ENCODE measurements around the gene HMGA1. TPM values are rescaled to one million over a fixed set of nuclear protein-coding genes. Genes with fewer than 3 reads are reported as not detected.

Gene HMGA1
- total RNA-seq, 1 experiment from 2014 or later: 2,446 TPM

GRCh38 chr6:34277763-34278112 is 41.1 kb downstream of the HMGA1 start:
- Mint-ChIP-seq H3K27ac (no peak overlapping the region; the same call in 1 of the 2 replicates), H3K36me3 (0 out of 2 replicates have a peak, but pooled peaks cover 3% of the 10 kb centered on the region), H3K4me1 (no peaks in the 10 kb centered on the region), H3K9me3 (no peaks in the 10 kb centered on the region), H3K4me3 (no peak overlapping the region), H3K27me3 (ENCODE audit: low read depth) (no peaks in the 10 kb centered on the region)
- ATAC-seq (no peak), DNase-seq (ENCODE audit: low spot score) (no peak)
- CTCF ChIA-PET: interaction anchor here (0.5 kb wide), 1 partner anchor 74 kb away, joined by 5 read pairs; no protein-coding TSS in a partner anchor
- POLR2A ChIA-PET: no interaction called here
- TF ChIP-seq NR2C2 (CRISPR knock-in tag; IDR thresholded peaks at IDR 0.05) (no peak), RORB (CRISPR knock-in tag; IDR thresholded peaks at IDR 0.05) (no peak), ATF1 (CRISPR knock-in tag; IDR thresholded peaks at IDR 0.05) (no peak), USF2 (CRISPR knock-in tag; IDR thresholded peaks at IDR 0.05) (no peak), AFF4 (CRISPR knock-in tag; IDR thresholded peaks at IDR 0.05; ENCODE audit: borderline replicate concordance) (no peak), NR1H2 (CRISPR knock-in tag; IDR thresholded peaks at IDR 0.05) (no peak), ERG (CRISPR knock-in tag; IDR thresholded peaks at IDR 0.05) (no peak), ZNF423 (CRISPR knock-in tag; IDR thresholded peaks at IDR 0.05) (no peak), ARID4B (CRISPR knock-in tag; IDR thresholded peaks at IDR 0.05; ENCODE audit: borderline replicate concordance) (no peak), MLX (CRISPR knock-in tag; IDR thresholded peaks at IDR 0.05) (no peak), SP1 (CRISPR knock-in tag; conservative IDR thresholded peaks at IDR 0.05) (no peak), HMGA2 (CRISPR knock-in tag; IDR thresholded peaks at IDR 0.05) (no peak), ESRRA (CRISPR knock-in tag; IDR thresholded peaks at IDR 0.05; ENCODE audit: borderline replicate concordance) (no peak), ZNF219 (CRISPR knock-in tag; IDR thresholded peaks at IDR 0.05; ENCODE audit: borderline replicate concordance) (no peak)
- TF ChIP-seq, protein P1, sequence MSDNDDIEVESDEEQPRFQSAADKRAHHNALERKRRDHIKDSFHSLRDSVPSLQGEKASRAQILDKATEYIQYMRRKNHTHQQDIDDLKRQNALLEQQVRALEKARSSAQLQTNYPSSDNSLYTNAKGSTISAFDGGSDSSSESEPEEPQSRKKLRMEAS (CRISPR knock-in tag; IDR thresholded peaks at IDR 0.05): no peak

Data from WTC11 (cell line).